ENCODE data around the gene PGA5.

The PGA5 gene

GRCh38 chr11:61266602-61267001, 25.6 kb downstream of the PGA5 start:
- Histone ChIP-seq H3K4me1 (ENCODE audit: control insufficient read depth, insufficient read depth, low read length, poor library complexity, severe bottlenecking) (no peaks in the 10 kb centered on the region), H3K9me3 (ENCODE audit: control insufficient read depth, low read length) (no peaks in the 10 kb centered on the region), H3K27ac (ENCODE audit: insufficient read depth, low read length, poor library complexity, severe bottlenecking) (no peak overlapping the region), H3K36me3 (ENCODE audit: control insufficient read depth, insufficient read depth, low read length) (no peaks in the 10 kb centered on the region), H3K4me3 (ENCODE audit: insufficient read depth, low read depth, low read length, poor library complexity, severe bottlenecking) (no peak overlapping the region), H3K27me3 (replicated peaks; ENCODE audit: control insufficient read depth, insufficient read depth, low read length, poor library complexity, severe bottlenecking) (no peaks in the 10 kb centered on the region)
- no peak for DNase-seq

- Histone ChIP-seq H3K9me3 (ENCODE audit: control insufficient read depth, low read length) (no peaks in the 10 kb centered on the region), H3K27ac (ENCODE audit: insufficient read depth, low read length, poor library complexity, severe bottlenecking) (no peak overlapping the region), H3K36me3 (ENCODE audit: control insufficient read depth, insufficient read depth, low read length) (no peaks in the 10 kb centered on the region), H3K27me3 (replicated peaks; ENCODE audit: control insufficient read depth, insufficient read depth, low read length, poor library complexity, severe bottlenecking) (no peaks in the 10 kb centered on the region), H3K4me3 (ENCODE audit: insufficient read depth, low read depth, low read length, poor library complexity, severe bottlenecking) (no peak overlapping the region), H3K4me1 (ENCODE audit: control insufficient read depth, insufficient read depth, low read length, poor library complexity, severe bottlenecking) (no peaks in the 10 kb centered on the region)
- no peak for DNase-seq
These were observed 26.5 kb downstream of the PGA5 start for GRCh38 chr11:61267437-61267841.

GRCh38 chr11:61268588-61269250, 27.7 kb downstream of the PGA5 start:
- H3K4me3 ChIP-seq (ENCODE audit: insufficient read depth, low read depth, low read length, poor library complexity, severe bottlenecking): no peak overlapping the region
- H3K27ac ChIP-seq (ENCODE audit: insufficient read depth, low read length, poor library complexity, severe bottlenecking): no peak overlapping the region
- no peaks in the 10 kb centered on the region for H3K4me1 ChIP-seq (ENCODE audit: control insufficient read depth, insufficient read depth, low read length, poor library complexity, severe bottlenecking)
- no peaks in the 10 kb centered on the region for H3K36me3 ChIP-seq (ENCODE audit: control insufficient read depth, insufficient read depth, low read length)
- no peaks in the 10 kb centered on the region for H3K9me3 ChIP-seq (ENCODE audit: control insufficient read depth, low read length)
- DNase-seq: no peak
- no peaks in the 10 kb centered on the region for H3K27me3 ChIP-seq (replicated peaks; ENCODE audit: control insufficient read depth, insufficient read depth, low read length, poor library complexity, severe bottlenecking)

GRCh38 chr11:61270354-61271076, 29.5 kb downstream of the PGA5 start:
- Histone ChIP-seq H3K27ac (ENCODE audit: insufficient read depth, low read length, poor library complexity, severe bottlenecking) (no peak overlapping the region), H3K9me3 (ENCODE audit: control insufficient read depth, low read length) (no peaks in the 10 kb centered on the region), H3K4me3 (ENCODE audit: insufficient read depth, low read depth, low read length, poor library complexity, severe bottlenecking) (no peak overlapping the region), H3K4me1 (ENCODE audit: control insufficient read depth, insufficient read depth, low read length, poor library complexity, severe bottlenecking) (no peaks in the 10 kb centered on the region), H3K27me3 (replicated peaks; ENCODE audit: control insufficient read depth, insufficient read depth, low read length, poor library complexity, severe bottlenecking) (no peaks in the 10 kb centered on the region), H3K36me3 (ENCODE audit: control insufficient read depth, insufficient read depth, low read length) (no peaks in the 10 kb centered on the region)
- no peak for DNase-seq

GRCh38 chr11:61272731-61273130, 31.8 kb downstream of the PGA5 start:
- Histone ChIP-seq H3K4me3 (ENCODE audit: insufficient read depth, low read depth, low read length, poor library complexity, severe bottlenecking) (no peak overlapping the region), H3K36me3 (ENCODE audit: control insufficient read depth, insufficient read depth, low read length) (no peaks in the 10 kb centered on the region), H3K27ac (ENCODE audit: insufficient read depth, low read length, poor library complexity, severe bottlenecking) (no peak overlapping the region), H3K9me3 (ENCODE audit: control insufficient read depth, low read length) (no peaks in the 10 kb centered on the region), H3K27me3 (replicated peaks; ENCODE audit: control insufficient read depth, insufficient read depth, low read length, poor library complexity, severe bottlenecking) (no peaks in the 10 kb centered on the region), H3K4me1 (ENCODE audit: control insufficient read depth, insufficient read depth, low read length, poor library complexity, severe bottlenecking) (no peaks in the 10 kb centered on the region)
- no peak for DNase-seq

GRCh38 chr11:61273178-61274078, 32.5 kb downstream of the PGA5 start:
- no peaks in the 10 kb centered on the region for H3K27me3 ChIP-seq (replicated peaks; ENCODE audit: control insufficient read depth, insufficient read depth, low read length, poor library complexity, severe bottlenecking)
- no peak overlapping the region for H3K4me3 ChIP-seq (ENCODE audit: insufficient read depth, low read depth, low read length, poor library complexity, severe bottlenecking)
- no peak for DNase-seq
- H3K36me3 ChIP-seq (ENCODE audit: control insufficient read depth, insufficient read depth, low read length): no peaks in the 10 kb centered on the region
- H3K4me1 ChIP-seq (ENCODE audit: control insufficient read depth, insufficient read depth, low read length, poor library complexity, severe bottlenecking): no peaks in the 10 kb centered on the region
- H3K9me3 ChIP-seq (ENCODE audit: control insufficient read depth, low read length): no peaks in the 10 kb centered on the region
- H3K27ac ChIP-seq (ENCODE audit: insufficient read depth, low read length, poor library complexity, severe bottlenecking): no peak overlapping the region

- no peak for DNase-seq
These were observed 33.1 kb downstream of the PGA5 start for GRCh38 chr11:61274084-61274483.

GRCh38 chr11:61275191-61275590, 34.2 kb downstream of the PGA5 start:
- Histone ChIP-seq H3K4me3 (ENCODE audit: insufficient read depth, low read depth, low read length, poor library complexity, severe bottlenecking) (no peak overlapping the region), H3K4me1 (ENCODE audit: control insufficient read depth, insufficient read depth, low read length, poor library complexity, severe bottlenecking) (no peaks in the 10 kb centered on the region), H3K36me3 (ENCODE audit: control insufficient read depth, insufficient read depth, low read length) (no peaks in the 10 kb centered on the region), H3K27ac (ENCODE audit: insufficient read depth, low read length, poor library complexity, severe bottlenecking) (no peak overlapping the region), H3K27me3 (replicated peaks; ENCODE audit: control insufficient read depth, insufficient read depth, low read length, poor library complexity, severe bottlenecking) (no peaks in the 10 kb centered on the region), H3K9me3 (ENCODE audit: control insufficient read depth, low read length) (no peaks in the 10 kb centered on the region)
- DNase-seq: no peak

More at GRCh38 chr11:61274084-61274483, 33.1 kb downstream of the PGA5 start:
- Histone ChIP-seq H3K4me3 (ENCODE audit: insufficient read depth, low read depth, low read length, poor library complexity, severe bottlenecking) (no peak overlapping the region), H3K27me3 (replicated peaks; ENCODE audit: control insufficient read depth, insufficient read depth, low read length, poor library complexity, severe bottlenecking) (no peaks in the 10 kb centered on the region), H3K9me3 (ENCODE audit: control insufficient read depth, low read length) (no peaks in the 10 kb centered on the region), H3K27ac (ENCODE audit: insufficient read depth, low read length, poor library complexity, severe bottlenecking) (no peak overlapping the region), H3K4me1 (ENCODE audit: control insufficient read depth, insufficient read depth, low read length, poor library complexity, severe bottlenecking) (no peaks in the 10 kb centered on the region), H3K36me3 (ENCODE audit: control insufficient read depth, insufficient read depth, low read length) (no peaks in the 10 kb centered on the region)

GRCh38 chr11:61277186-61278000, 36.4 kb downstream of the PGA5 start:
- DNase-seq: no peak
- H3K4me3 ChIP-seq (ENCODE audit: insufficient read depth, low read depth, low read length, poor library complexity, severe bottlenecking): no peak overlapping the region
- no peak overlapping the region for H3K27ac ChIP-seq (ENCODE audit: insufficient read depth, low read length, poor library complexity, severe bottlenecking)
- H3K4me1 ChIP-seq (ENCODE audit: control insufficient read depth, insufficient read depth, low read length, poor library complexity, severe bottlenecking): no peaks in the 10 kb centered on the region
- H3K36me3 ChIP-seq (ENCODE audit: control insufficient read depth, insufficient read depth, low read length): no peaks in the 10 kb centered on the region
- no peaks in the 10 kb centered on the region for H3K9me3 ChIP-seq (ENCODE audit: control insufficient read depth, low read length)
- no peaks in the 10 kb centered on the region for H3K27me3 ChIP-seq (replicated peaks; ENCODE audit: control insufficient read depth, insufficient read depth, low read length, poor library complexity, severe bottlenecking)

All from effector memory CD4-positive, alpha-beta T cell (primary cell).